MM.1S (cell line): ENCODE results near the gene AMOTL1.

ENCODE experiments used
- DNase-seq: peaks from one replicate; pipeline ENCODE4 v3.0.0-alpha.2; 2015
- H2AFZ ChIP-seq: fragments of 300-600 bp; sonication (generic); 2 replicates; pipeline ENCODE4 v1.6.0; 2016; ENCODE audit warnings: antibody characterized with exemption, low read length
- H3F3A ChIP-seq: fragments of 300-600 bp; sonication (generic); 2 replicates; pipeline ENCODE4 v1.6.1; 2016; ENCODE audit warnings: mild to moderate bottlenecking, antibody characterized with exemption, low read length, moderate library complexity, mixed read lengths; ENCODE audit not compliant: insufficient read depth
- H3K27ac ChIP-seq: fragments of 300-600 bp; sonication (generic); 2 replicates; pipeline ENCODE4 v1.5.1; 2016; ENCODE audit warnings: mild to moderate bottlenecking, low read length
- H3K27me3 ChIP-seq: fragments of 300-600 bp; sonication (generic); replicated peaks from 2 replicates; pipeline ENCODE4 v1.6.0; 2016; ENCODE audit warnings: low read length; ENCODE audit not compliant: insufficient read depth
- H3K36me3 ChIP-seq: fragments of 300-600 bp; sonication (generic); replicated peaks from 2 replicates; pipeline ENCODE4 v1.6.1; 2016; ENCODE audit warnings: mild to moderate bottlenecking, low read length, mixed read lengths; ENCODE audit not compliant: insufficient read depth
- H3K4me1 ChIP-seq: fragments of 300-600 bp; sonication (generic); 2 replicates; pipeline ENCODE4 v1.6.1; 2016; ENCODE audit warnings: low read length, mixed read lengths
- H3K4me2 ChIP-seq: fragments of 300-600 bp; sonication (generic); 2 replicates; pipeline ENCODE4 v1.6.0; 2016; ENCODE audit warnings: low read depth, low read length
- H3K4me3 ChIP-seq: fragments of 300-600 bp; sonication (generic); 2 replicates; pipeline ENCODE4 v1.5.1; 2016; ENCODE audit warnings: low read length, mixed read lengths
- H3K79me2 ChIP-seq: fragments of 300-600 bp; sonication (generic); 2 replicates; pipeline ENCODE4 v1.6.1; 2016; ENCODE audit warnings: mixed run types, low read length, mixed read lengths
- H3K9ac ChIP-seq: fragments of 300-600 bp; sonication (generic); 2 replicates; pipeline ENCODE4 v1.6.1; 2016; ENCODE audit warnings: low read length, mixed read lengths
- H3K9me2 ChIP-seq: fragments of 300-600 bp; sonication (generic); replicated peaks from 2 replicates; pipeline ENCODE4 v1.6.1; 2016; ENCODE audit warnings: mild to moderate bottlenecking, low read length, mixed read lengths; ENCODE audit not compliant: insufficient read depth
- H3K9me3 ChIP-seq: fragments of 300-600 bp; sonication (generic); replicated peaks from 2 replicates; pipeline ENCODE4 v1.6.1; 2016; ENCODE audit warnings: mild to moderate bottlenecking, low read length, mixed read lengths; ENCODE audit not compliant: insufficient read depth
- H4K20me1 ChIP-seq: fragments of 300-600 bp; sonication (generic); 2 replicates; pipeline ENCODE4 v1.6.1; 2016; ENCODE audit warnings: mild to moderate bottlenecking, low read length, moderate library complexity, mixed read lengths; ENCODE audit not compliant: insufficient read depth
- CTCF ChIP-seq: fragments of 300-600 bp; sonication (generic); IDR thresholded peaks from 2 replicates; pipeline ENCODE4 v1.5.1; 2016; ENCODE audit warnings: antibody characterized with exemption, low read length, mixed read lengths
- EZH2 ChIP-seq: fragments of 300-600 bp; sonication (generic); optimal IDR thresholded peaks from 2 replicates; pipeline ENCODE3; 2017; ENCODE audit warnings: low read depth, mild to moderate bottlenecking, antibody characterized with exemption, low read length, mixed read lengths
- EZH2phosphoT487 ChIP-seq: fragments of 300-600 bp; sonication (generic); IDR thresholded peaks from 2 replicates; pipeline ENCODE4 v1.6.1; 2018; ENCODE audit warnings: antibody characterized with exemption, low read length

AMOTL1 gene

GRCh38 chr11:94799726-94800125 lies 31.6 kb downstream of the AMOTL1 start:
- H3K4me3 ChIP-seq: no peak overlapping the region
- H4K20me1 ChIP-seq: no peaks in the 10 kb centered on the region
- H3K27ac ChIP-seq: no peak overlapping the region
- H3K9ac ChIP-seq: no peak overlapping the region
- no peak for TF ChIP-seq CTCF
- no peak for TF ChIP-seq EZH2phosphoT487
- TF ChIP-seq EZH2: no peak
- H2AFZ ChIP-seq: no peak overlapping the region
- H3K36me3 ChIP-seq: no peaks in the 10 kb centered on the region
- no peak for DNase-seq
- H3K4me2 ChIP-seq: no peak overlapping the region
- H3F3A ChIP-seq: no peaks in the 10 kb centered on the region
- no peaks in the 10 kb centered on the region for H3K9me3 ChIP-seq
- no peaks in the 10 kb centered on the region for H3K4me1 ChIP-seq
- H3K9me2 ChIP-seq: no peaks in the 10 kb centered on the region
- no peaks in the 10 kb centered on the region for H3K27me3 ChIP-seq
- peaks cover 15% of the 10 kb centered on the region for H3K79me2 ChIP-seq

GRCh38 chr11:94800414-94800813 lies 32.3 kb downstream of the AMOTL1 start:
- no peak overlapping the region for H3K4me3 ChIP-seq
- H3K27ac ChIP-seq: no peak overlapping the region
- no peaks in the 10 kb centered on the region for H3K9me3 ChIP-seq
- no peaks in the 10 kb centered on the region for H3K9me2 ChIP-seq
- no peaks in the 10 kb centered on the region for H3K4me1 ChIP-seq
- H3K9ac ChIP-seq: no peak overlapping the region
- no peaks in the 10 kb centered on the region for H3K27me3 ChIP-seq
- H3K36me3 ChIP-seq: no peaks in the 10 kb centered on the region
- H3K4me2 ChIP-seq: no peak overlapping the region
- no peak for DNase-seq
- no peaks in the 10 kb centered on the region for H3F3A ChIP-seq
- no peaks in the 10 kb centered on the region for H4K20me1 ChIP-seq
- H3K79me2 ChIP-seq: peaks cover 10% of the 10 kb centered on the region; the same call in 1 of the 2 replicates
- TF ChIP-seq CTCF (no peak), EZH2phosphoT487 (no peak), EZH2 (no peak)
- H2AFZ ChIP-seq: no peak overlapping the region

GRCh38 chr11:94801866-94802460 lies 33.8 kb downstream of the AMOTL1 start:
- no peak overlapping the region for H3K27ac ChIP-seq
- no peaks in the 10 kb centered on the region for H3F3A ChIP-seq
- no peaks in the 10 kb centered on the region for H3K9me2 ChIP-seq
- no peak for TF ChIP-seq EZH2phosphoT487
- H3K36me3 ChIP-seq: no peaks in the 10 kb centered on the region
- no peak overlapping the region for H3K4me2 ChIP-seq
- H3K9me3 ChIP-seq: no peaks in the 10 kb centered on the region
- H3K79me2 ChIP-seq: peaks cover 9% of the 10 kb centered on the region; the same call in 1 of the 2 replicates
- no peaks in the 10 kb centered on the region for H3K4me1 ChIP-seq
- H4K20me1 ChIP-seq: no peaks in the 10 kb centered on the region
- DNase-seq: no peak
- no peak overlapping the region for H2AFZ ChIP-seq
- no peak overlapping the region for H3K9ac ChIP-seq
- no peak overlapping the region for H3K4me3 ChIP-seq
- no peaks in the 10 kb centered on the region for H3K27me3 ChIP-seq

GRCh38 chr11:94802501-94802900 lies 34.3 kb downstream of the AMOTL1 start:
- Histone ChIP-seq H3K27me3 (no peaks in the 10 kb centered on the region), H3K36me3 (no peaks in the 10 kb centered on the region), H3K4me3 (no peak overlapping the region), H4K20me1 (no peaks in the 10 kb centered on the region), H3K79me2 (peaks cover 5% of the 10 kb centered on the region; the same call in 1 of the 2 replicates), H3K4me2 (no peak overlapping the region), H3K4me1 (no peaks in the 10 kb centered on the region), H3K9ac (no peak overlapping the region), H3K27ac (no peak overlapping the region), H3F3A (no peaks in the 10 kb centered on the region), H3K9me2 (no peaks in the 10 kb centered on the region), H2AFZ (no peak overlapping the region), H3K9me3 (no peaks in the 10 kb centered on the region)
- no peak for DNase-seq
- no peak for TF ChIP-seq EZH2
- no peak for TF ChIP-seq EZH2phosphoT487
- TF ChIP-seq CTCF: no peak
